GM23248 (cell line): ENCODE data around the gene SCNN1B. TPM values are rescaled to one million over a fixed set of nuclear protein-coding genes. Genes with fewer than 3 reads are reported as not detected.

ENCODE experiments used
- DNase-seq: peaks from one replicate; pipeline ENCODE4 v3.0.0-alpha.2; 2015
- H2AFZ ChIP-seq: fragments of 200-600 bp; sonication (generic); 2 replicates; pipeline ENCODE4 v1.6.1; 2016; ENCODE audit warnings: antibody characterized with exemption
- H3F3A ChIP-seq: fragments of 200-600 bp; sonication (generic); 2 replicates; pipeline ENCODE4 v1.6.1; 2016; ENCODE audit warnings: mild to moderate bottlenecking, antibody characterized with exemption, mixed run types; ENCODE audit not compliant: insufficient read depth
- H3K27ac ChIP-seq: fragments of 200-600 bp; sonication (generic); 2 replicates; pipeline ENCODE4 v1.5.1; 2016; ENCODE audit warnings: mild to moderate bottlenecking
- H3K27me3 ChIP-seq: fragments of 200-600 bp; sonication (generic); replicated peaks from 2 replicates; pipeline ENCODE4 v1.6.1; 2016; ENCODE audit warnings: mild to moderate bottlenecking; ENCODE audit not compliant: insufficient read depth
- H3K36me3 ChIP-seq: fragments of 200-600 bp; sonication (generic); 2 replicates; pipeline ENCODE4 v1.6.1; 2016; ENCODE audit warnings: low read depth, mild to moderate bottlenecking
- H3K4me1 ChIP-seq: fragments of 200-600 bp; sonication (generic); 2 replicates; pipeline ENCODE4 v1.6.1; 2016; ENCODE audit warnings: mild to moderate bottlenecking; ENCODE audit not compliant: insufficient read depth
- H3K4me2 ChIP-seq: fragments of 200-600 bp; sonication (generic); one replicate; pipeline ENCODE4 v1.6.1; 2016; ENCODE audit warnings: mild to moderate bottlenecking; ENCODE audit not compliant: unreplicated experiment
- H3K4me3 ChIP-seq: fragments of 200-600 bp; sonication (generic); 2 replicates; pipeline ENCODE4 v1.5.1; 2016; ENCODE audit warnings: mild to moderate bottlenecking
- H3K79me2 ChIP-seq: fragments of 200-600 bp; sonication (generic); 2 replicates; pipeline ENCODE4 v1.6.1; 2016; ENCODE audit warnings: mild to moderate bottlenecking; ENCODE audit not compliant: insufficient read depth
- H3K9ac ChIP-seq: fragments of 200-600 bp; sonication (generic); 2 replicates; pipeline ENCODE4 v1.6.1; 2016; ENCODE audit warnings: mild to moderate bottlenecking
- H3K9me2 ChIP-seq: fragments of 200-600 bp; sonication (generic); 2 replicates; pipeline ENCODE4 v1.6.1; 2016; ENCODE audit warnings: mixed run types, mild to moderate bottlenecking, moderate library complexity; ENCODE audit not compliant: insufficient read depth
- H3K9me3 ChIP-seq: fragments of 200-600 bp; sonication (generic); one replicate; pipeline ENCODE4 v1.6.1; 2017; ENCODE audit warnings: low read depth
- H4K20me1 ChIP-seq: fragments of 200-600 bp; sonication (generic); 2 replicates; pipeline ENCODE4 v1.6.0; 2016; ENCODE audit not compliant: insufficient read depth
- EZH2 ChIP-seq: fragments of 200-600 bp; sonication (generic); IDR thresholded peaks from 2 replicates; pipeline ENCODE4 v1.6.1; 2018; ENCODE audit warnings: antibody characterized with exemption, mild to moderate bottlenecking; ENCODE audit not compliant: insufficient read depth, poor library complexity, severe bottlenecking
- EZH2phosphoT487 ChIP-seq: fragments of 200-600 bp; sonication (generic); IDR thresholded peaks from 2 replicates; pipeline ENCODE4 v1.6.1; 2018; ENCODE audit warnings: antibody characterized with exemption, moderate library complexity, mild to moderate bottlenecking, low read depth; ENCODE audit not compliant: insufficient read depth
- WGBS, 2 experiments: methylation state at CpG; one replicate each; pipeline ENCODE4 v1.1.6; 2015 to 2017; ENCODE audit warnings: low lambda C conversion rate in 2 of 2, low coverage in 1 of 2; ENCODE audit errors: missing lambda C conversion rate in 2 of 2; 5-methylcytosine and 5-hydroxymethylcytosine counted together
- in situ Hi-C: fragments of 300-500 bp; cut with MboI; formaldehyde crosslinking; loops from 2 replicates; pipeline ENCODE4 v1.15.0; 2020
- polyA plus RNA-seq: library from polyadenylated mRNA; unstranded; fragments of >200 nt; fragmentation: Nextera tagmentation; extraction: Ambion mirVana; gene quantifications from 2 replicates; pipeline ENCODE4 v1.2.1, GENCODE V29; 2016
- total RNA-seq: library from RNA; depleted of rRNA; stranded (reverse); fragments of >200 nt; shearing (Covaris generic); gene quantifications from 2 replicates; pipeline ENCODE4 v1.2.3, GENCODE V29; 2014

SCNN1B gene
- total and polyA plus RNA-seq, 2 experiments from 2014 or later: not detected

DNA sequence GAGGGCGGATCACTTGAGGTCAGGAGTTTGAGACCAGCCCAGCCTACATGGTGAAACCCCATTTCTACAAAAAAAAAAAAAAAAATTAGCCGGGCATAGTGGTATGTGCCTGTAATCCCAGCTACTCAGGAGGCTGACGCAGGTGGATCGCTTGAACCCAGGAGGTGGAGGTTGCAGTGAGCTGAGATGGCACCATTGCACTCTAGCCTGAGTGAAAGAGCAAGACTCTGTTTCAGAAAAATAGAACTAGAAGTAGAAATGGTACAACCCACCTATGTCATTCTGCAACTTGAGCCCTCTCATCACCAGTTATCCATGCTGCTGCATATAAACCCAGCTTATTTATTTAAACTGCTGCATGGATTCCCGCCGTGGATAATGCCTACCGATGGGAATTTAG, 1.6 kb downstream of the SCNN1B start:
- H3K27ac ChIP-seq: no peak overlapping the region
- no peaks in the 10 kb centered on the region for H3K36me3 ChIP-seq
- H3K79me2 ChIP-seq: no peaks in the 10 kb centered on the region
- H3K27me3 ChIP-seq: peaks cover 26% of the 10 kb centered on the region
- no peaks in the 10 kb centered on the region for H4K20me1 ChIP-seq
- H3K4me3 ChIP-seq: no peak overlapping the region
- in situ Hi-C loops: no loop called here
- TF ChIP-seq EZH2 (no peak), EZH2phosphoT487 (no peak)
- no peaks in the 10 kb centered on the region for H3K4me1 ChIP-seq
- H3K9ac ChIP-seq: no peak overlapping the region
- H3K9me2 ChIP-seq: no peaks in the 10 kb centered on the region
- 72 to 77% methylated on average over 7 of the region's 7 CpGs for WGBS, 2 experiments
- H3K4me2 ChIP-seq: no peak overlapping the region
- no peak for DNase-seq
- no peaks in the 10 kb centered on the region for H3K9me3 ChIP-seq
- no peak overlapping the region for H2AFZ ChIP-seq
- H3F3A ChIP-seq: no peaks in the 10 kb centered on the region

DNA sequence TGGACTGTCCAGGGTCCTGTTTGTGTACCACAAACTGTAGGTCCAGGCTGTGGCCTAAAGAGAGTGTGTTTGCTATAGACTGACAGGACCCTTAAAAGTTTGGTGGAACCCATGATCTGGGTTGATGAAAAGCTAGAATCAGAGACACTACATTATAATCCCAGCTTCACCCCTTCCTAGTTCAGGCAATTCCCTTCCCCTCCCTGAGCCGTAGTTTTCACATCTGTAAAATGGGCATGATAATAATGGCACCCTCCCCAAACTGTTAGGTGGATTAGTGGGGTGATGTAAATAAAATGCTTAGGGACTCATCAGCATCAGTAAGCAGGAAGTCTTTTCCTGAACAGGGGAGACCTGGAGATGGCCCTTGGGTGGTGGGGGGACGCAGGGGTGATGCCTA, 2.5 kb downstream of the SCNN1B start:
- 74 to 81% methylated on average over 2 of the region's 2 CpGs for WGBS, 2 experiments

DNA sequence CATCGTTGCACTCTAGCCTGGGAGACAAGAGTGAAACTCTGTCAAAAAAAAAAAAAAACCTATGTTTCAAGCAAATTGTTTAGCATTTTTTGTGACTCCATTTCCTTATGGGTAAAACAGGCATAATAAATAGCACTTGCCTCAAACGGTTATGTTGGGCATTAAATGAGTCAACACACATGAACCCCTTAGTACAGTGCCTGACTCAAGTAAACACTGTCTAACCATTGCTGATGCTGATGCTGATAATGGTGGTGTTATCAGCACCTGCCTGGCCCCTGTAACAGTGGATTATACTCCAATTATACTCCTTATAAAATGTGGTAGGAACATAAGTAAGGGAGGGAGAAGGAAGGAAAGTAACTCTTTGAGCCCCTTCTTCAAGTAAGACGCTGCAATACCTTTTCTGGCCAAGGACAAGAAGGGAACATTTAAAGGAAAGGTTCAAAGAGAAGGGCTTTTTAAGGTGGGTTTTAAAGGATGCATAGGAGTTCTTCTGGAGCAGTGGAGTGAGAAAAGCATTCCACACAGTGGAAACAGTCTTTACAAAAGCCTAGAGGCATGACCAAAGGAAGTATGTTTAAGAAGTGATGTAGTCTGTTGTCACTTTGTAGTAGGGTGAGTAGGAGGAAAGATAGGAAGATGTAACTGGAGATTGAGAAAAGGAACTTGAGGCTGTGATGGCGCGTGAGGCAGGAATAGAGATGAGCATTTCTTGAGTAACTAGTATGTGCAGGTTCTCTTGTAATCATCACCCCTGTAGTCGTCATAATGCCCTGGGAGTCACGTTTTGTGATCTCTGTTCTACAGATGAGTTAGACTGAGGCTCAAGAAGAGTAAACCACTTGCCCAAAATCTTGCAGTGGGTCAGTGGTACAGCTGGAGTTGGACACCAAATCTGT, 4.3 kb downstream of the SCNN1B start:
- TF ChIP-seq EZH2 (no peak), EZH2phosphoT487 (no peak)
- H3K9ac ChIP-seq: no peak overlapping the region
- 51% methylated on average over 7 of the region's 7 CpGs for WGBS, 2 experiments
- H2AFZ ChIP-seq: no peak overlapping the region
- H3K27me3 ChIP-seq: peaks cover 17% of the 10 kb centered on the region
- H3K9me2 ChIP-seq: no peaks in the 10 kb centered on the region
- no peaks in the 10 kb centered on the region for H3K36me3 ChIP-seq
- H3K79me2 ChIP-seq: no peaks in the 10 kb centered on the region
- H3K9me3 ChIP-seq: no peaks in the 10 kb centered on the region
- no peaks in the 10 kb centered on the region for H3F3A ChIP-seq
- no peaks in the 10 kb centered on the region for H3K4me1 ChIP-seq
- in situ Hi-C loops: no loop called here
- no peaks in the 10 kb centered on the region for H4K20me1 ChIP-seq
- no peak overlapping the region for H3K27ac ChIP-seq
- no peak overlapping the region for H3K4me3 ChIP-seq
- DNase-seq: no peak
- no peak overlapping the region for H3K4me2 ChIP-seq

More for the DNA sequence above, 2.5 kb downstream of the SCNN1B start:
- Histone ChIP-seq H3K9me2 (no peaks in the 10 kb centered on the region), H2AFZ (no peak overlapping the region), H3K9ac (no peak overlapping the region), H3K27ac (no peak overlapping the region), H3K9me3 (no peaks in the 10 kb centered on the region), H3K27me3 (peaks cover 30% of the 10 kb centered on the region), H3K4me3 (no peak overlapping the region), H3K4me2 (no peak overlapping the region), H4K20me1 (no peaks in the 10 kb centered on the region), H3K4me1 (no peaks in the 10 kb centered on the region), H3K79me2 (no peaks in the 10 kb centered on the region), H3K36me3 (no peaks in the 10 kb centered on the region), H3F3A (no peaks in the 10 kb centered on the region)
- TF ChIP-seq EZH2 (no peak), EZH2phosphoT487 (no peak)
- no peak for DNase-seq
- in situ Hi-C loops: no loop called here

DNA sequence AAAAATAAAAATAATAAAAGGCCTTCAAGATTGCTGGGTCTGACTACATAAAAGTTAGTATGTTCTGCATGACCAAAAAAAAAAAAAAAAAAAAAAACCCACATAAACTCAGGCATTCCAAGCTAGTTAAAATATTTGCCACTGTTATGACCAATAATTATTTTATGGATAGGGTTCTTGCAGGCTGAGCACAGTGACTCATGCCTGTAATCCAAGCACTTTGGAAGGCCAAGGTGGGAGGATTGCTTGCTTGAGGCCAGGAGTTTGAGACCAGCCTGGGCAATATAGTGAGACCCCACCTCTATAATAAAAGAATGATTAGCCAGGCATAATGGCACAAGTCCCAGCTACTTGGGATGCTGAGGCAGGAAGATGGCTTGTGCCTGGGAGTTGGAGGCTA, 8.1 kb downstream of the SCNN1B start:
- DNase-seq: no peak
- in situ Hi-C loops: no loop called here
- TF ChIP-seq EZH2: no peak
- no peak for TF ChIP-seq EZH2phosphoT487

More for the DNA sequence above, 8.1 kb downstream of the SCNN1B start:
- no peaks in the 10 kb centered on the region for H3K36me3 ChIP-seq
- no peaks in the 10 kb centered on the region for H3K4me1 ChIP-seq
- no peaks in the 10 kb centered on the region for H4K20me1 ChIP-seq
- no peak overlapping the region for H3K4me3 ChIP-seq
- H3F3A ChIP-seq: no peaks in the 10 kb centered on the region
- 0 out of 2 replicates have a peak, but pooled peaks cover 4% of the 10 kb centered on the region for H3K27me3 ChIP-seq
- H3K9me3 ChIP-seq: no peaks in the 10 kb centered on the region
- no peak overlapping the region for H2AFZ ChIP-seq
- no peak overlapping the region for H3K4me2 ChIP-seq
- H3K9ac ChIP-seq: no peak overlapping the region
- no peaks in the 10 kb centered on the region for H3K9me2 ChIP-seq
- H3K27ac ChIP-seq: no peak overlapping the region
- no peaks in the 10 kb centered on the region for H3K79me2 ChIP-seq
